Right lobe of liver (tissue), 4 donors: ENCODE measurements around the gene CEP72.

Source experiments
- CTCF ChIP-seq, 4 donors: fragments of 200-600 bp in 3 of 4; fragments of 450-650 bp in 1 of 4; IDR thresholded peaks; one replicate each; pipeline versions ENCODE4 v1.5.1 to v1.8.0; 2016 to 2022; ENCODE audit warnings: antibody characterized with exemption in 4 of 4, mild to moderate bottlenecking in 2 of 4
- POLR2A ChIP-seq: fragments of 450-650 bp; IDR thresholded peaks from one replicate; pipeline ENCODE4 v1.6.1; 2017; ENCODE audit warnings: antibody characterized with exemption, mild to moderate bottlenecking
- donor health status: DM: no; HTN: no; CAD: no.
- donor health status: DM: no; HTN: no; CAD: no.
- donor health status: DM: no; HTN: yes; CAD: no.

GRCh38 chr5:642481-642880 lies 30.3 kb downstream of the CEP72 start:
- TF ChIP-seq POLR2A (no peak), CTCF (IDR thresholded peaks at IDR 0.05) (no peak)
